ENCODE results near the gene TEAD3. TPM values are rescaled to one million over a fixed set of nuclear protein-coding genes. Genes with fewer than 3 reads are reported as not detected.

Gene TEAD3
- total RNA-seq, 1 experiment from 2014 or later, result 27.0 TPM

- peaks cover 11 to 17% of the 10 kb centered on the region in 2 experiments for H3K4me1 Mint-ChIP-seq
- Histone ChIP-seq H3K23me2 (ENCODE audit: insufficient read length, low read depth, low read length, poor library complexity, severe bottlenecking) (no peaks in the 10 kb centered on the region), H2AK5ac (ENCODE audit: insufficient read length, low read length) (no peak overlapping the region), H3K79me2 (ENCODE audit: insufficient read depth, low read length) (no peaks in the 10 kb centered on the region), H3K4ac (ENCODE audit: low read depth, low read length) (no peak overlapping the region), H4K91ac (ENCODE audit: insufficient read length, low read depth, low read length) (no peak overlapping the region), H3K27me3 (ENCODE audit: insufficient read depth, low read length) (no peaks in the 10 kb centered on the region), H4K8ac (replicated peaks; ENCODE audit: insufficient read length, low read depth, low read length) (no peak overlapping the region), H3K9ac (ENCODE audit: extremely low read depth, insufficient read length, low read length) (no peak overlapping the region), H2AFZ (ENCODE audit: low read length) (no peak overlapping the region), H3K4me1 (ENCODE audit: insufficient read depth, low read length) (no peaks in the 10 kb centered on the region), H3T11ph (ENCODE audit: low read length) (no peak overlapping the region), H3K79me1 (ENCODE audit: insufficient read depth, low read depth, low read length, poor library complexity, severe bottlenecking) (no peaks in the 10 kb centered on the region), H3K27ac (ENCODE audit: insufficient read length, low read depth, low read length) (no peak overlapping the region), H2BK15ac (ENCODE audit: low read depth, low read length) (no peak overlapping the region), H3K14ac (ENCODE audit: insufficient read depth, low read length) (no peak overlapping the region), H2BK12ac (ENCODE audit: insufficient read length, low read depth, low read length) (no peak overlapping the region), H3K4me2 (ENCODE audit: insufficient read depth, insufficient read length, low read length) (no peak overlapping the region), H3K9me3 (ENCODE audit: control insufficient read depth, low read depth, low read length) (no peaks in the 10 kb centered on the region), H2BK20ac (ENCODE audit: low read depth, low read length, poor library complexity, severe bottlenecking) (no peak overlapping the region), H2BK5ac (ENCODE audit: insufficient read length, low read length) (no peak overlapping the region), H4K20me1 (ENCODE audit: control insufficient read depth, insufficient read depth, insufficient read length) (no peaks in the 10 kb centered on the region), H3K56ac (ENCODE audit: insufficient read length, low read depth, low read length) (no peak overlapping the region), H3K18ac (ENCODE audit: insufficient read length, low read depth, low read length) (no peak overlapping the region), H2BK120ac (ENCODE audit: low read depth, low read length, poor library complexity, severe bottlenecking) (no peak overlapping the region), H3K23ac (ENCODE audit: insufficient read length, low read depth, low read length) (no peak overlapping the region), H4K5ac (ENCODE audit: insufficient read length, low read depth, low read length) (no peak overlapping the region)
- no peak for TF ChIP-seq CTCF (conservative IDR thresholded peaks at IDR 0.05)
- peaks cover 6% of the 10 kb centered on the region for H3K27me3 Mint-ChIP-seq (ENCODE audit: low read depth)
- H3K27ac Mint-ChIP-seq, result no peak overlapping the region
- H3K36me3 Mint-ChIP-seq (ENCODE audit: insufficient read depth in 1 of 3, low read depth in 3 of 3), result no peaks in the 10 kb centered on the region; a peak in 1 of 7 replicates
- no CpG with 5 or more reads among the region's 3 CpGs for WGBS (ENCODE audit: extremely low coverage, insufficient read length, low lambda C conversion rate)
- no peaks in the 10 kb centered on the region; a peak in 1 of 5 replicates for H3K9me3 Mint-ChIP-seq
- DNase-seq, result no peak
- H3K4me3 Mint-ChIP-seq, result peak overlapping the region in 1 of 2 experiments; percentile 20; a peak in 1 of 5 replicates
Observed at GRCh38 chr6:35524380-35525020, 27.6 kb upstream of the TEAD3 start.
